ENCODE results near the gene PSAP. TPM values are rescaled to one million over a fixed set of nuclear protein-coding genes. Genes with fewer than 3 reads are reported as not detected.
A peak's percentile ranks its signal among the peaks of the same experiment; 100 is the strongest.

PSAP gene
- polyA plus RNA-seq, 3 donors, result 3,391 to 8,673 (median 7,346) TPM

- Histone ChIP-seq H3K36me3 (replicated peaks in 1 of 2; ENCODE audit: control insufficient read depth in 1 of 2, insufficient read depth in 2 of 2, low read length in 2 of 2) (peaks cover 81 to 89% of the 10 kb centered on the region in 2 donors), H4K20me1 (ENCODE audit: insufficient read depth, low read length) (peaks cover 99% of the 10 kb centered on the region), H3K4me3 (replicated peaks in 1 of 3; ENCODE audit: low read depth in 2 of 3, low read length in 3 of 3) (no peak overlapping the region), H3K9me3 (replicated peaks in 1 of 2; ENCODE audit: control insufficient read depth in 1 of 2, insufficient read depth in 1 of 2, low read length in 2 of 2) (peaks cover 0 to 6% of the 10 kb centered on the region in 2 donors), H3K4me2 (replicated peaks; ENCODE audit: extremely low read depth, low read length, poor library complexity, severe bottlenecking) (no peak overlapping the region), H3K4me1 (ENCODE audit: control insufficient read depth in 1 of 2, insufficient read depth in 2 of 2, low read length in 2 of 2) (peaks cover 80 to 94% of the 10 kb centered on the region in 2 donors), H2AFZ (ENCODE audit: insufficient read depth, low read depth, low read length, poor library complexity, severe bottlenecking) (no peak overlapping the region), H3K9ac (ENCODE audit: insufficient read depth, low read length, poor library complexity, severe bottlenecking) (no peak overlapping the region), H3K27ac (ENCODE audit: low read depth in 1 of 2, low read length in 2 of 2) (peak overlapping the region; percentile 86 to 87), H3K27me3 (ENCODE audit: control insufficient read depth in 2 of 2, insufficient read depth in 2 of 2, low read length in 2 of 2) (no peaks in the 10 kb centered on the region), H3K79me2 (ENCODE audit: insufficient read depth, low read length) (peaks cover 93% of the 10 kb centered on the region)
- DNase-seq, result no peak
- no CpG with 5 or more reads among the region's 4 CpGs for WGBS (ENCODE audit: insufficient coverage)
- H3K4me1 Mint-ChIP-seq, result peaks cover 76% of the 10 kb centered on the region
- peaks cover 89 to 90% of the 10 kb centered on the region in 2 donors for H3K36me3 Mint-ChIP-seq
- H3K27me3 Mint-ChIP-seq (ENCODE audit: low read depth in 3 of 3), result no peaks in the 10 kb centered on the region
- H3K27ac Mint-ChIP-seq, result peak overlapping the region; percentile 79 to 97 (median 92)
- TF ChIP-seq CTCF (IDR thresholded peaks at IDR 0.05), result no peak
- peaks cover 5 to 22% (median 11%) of the 10 kb centered on the region in 7 donors for H3K9me3 Mint-ChIP-seq
- intact Hi-C loops (cut with micrococcal nuclease), result loop anchor here in 1 of 2 donors (5.0 kb wide), 1 partner anchor 62 kb away; no protein-coding TSS in a partner anchor
- H3K4me3 Mint-ChIP-seq, result no peak overlapping the region
Observed at GRCh38 chr10:71830726-71831125, 20.3 kb downstream of the PSAP start.

GRCh38 chr10:71829896-71830295, 21.2 kb downstream of the PSAP start:
- H3K4me1 Mint-ChIP-seq, result peaks cover 80% of the 10 kb centered on the region
- Histone ChIP-seq H3K4me3 (replicated peaks in 1 of 3; ENCODE audit: low read depth in 2 of 3, low read length in 3 of 3) (no peak overlapping the region), H3K9me3 (replicated peaks in 1 of 2; ENCODE audit: control insufficient read depth in 1 of 2, insufficient read depth in 1 of 2, low read length in 2 of 2) (peaks cover 0 to 6% of the 10 kb centered on the region in 2 donors), H2AFZ (ENCODE audit: insufficient read depth, low read depth, low read length, poor library complexity, severe bottlenecking) (no peak overlapping the region), H4K20me1 (ENCODE audit: insufficient read depth, low read length) (peaks cover 100% of the 10 kb centered on the region), H3K27ac (ENCODE audit: low read depth in 1 of 2, low read length in 2 of 2) (peak overlapping the region; percentile 86 to 87), H3K79me2 (ENCODE audit: insufficient read depth, low read length) (peaks cover 93% of the 10 kb centered on the region), H3K4me1 (ENCODE audit: control insufficient read depth in 1 of 2, insufficient read depth in 2 of 2, low read length in 2 of 2) (peaks cover 83 to 95% of the 10 kb centered on the region in 2 donors), H3K9ac (ENCODE audit: insufficient read depth, low read length, poor library complexity, severe bottlenecking) (no peak overlapping the region), H3K36me3 (replicated peaks in 1 of 2; ENCODE audit: control insufficient read depth in 1 of 2, insufficient read depth in 2 of 2, low read length in 2 of 2) (peaks cover 90 to 98% of the 10 kb centered on the region in 2 donors), H3K4me2 (replicated peaks; ENCODE audit: extremely low read depth, low read length, poor library complexity, severe bottlenecking) (no peak overlapping the region), H3K27me3 (ENCODE audit: control insufficient read depth in 2 of 2, insufficient read depth in 2 of 2, low read length in 2 of 2) (no peaks in the 10 kb centered on the region)
- peak in 2 of 3 donors; percentile 45 to 60 for DNase-seq
- no peak for TF ChIP-seq CTCF (IDR thresholded peaks at IDR 0.05)
- H3K27me3 Mint-ChIP-seq (ENCODE audit: low read depth in 3 of 3), result no peaks in the 10 kb centered on the region
- intact Hi-C loops (cut with micrococcal nuclease), result loop anchor here in 1 of 2 donors (5.0 kb wide), 1 partner anchor 62 kb away; no protein-coding TSS in a partner anchor
- no peak overlapping the region for H3K4me3 Mint-ChIP-seq
- peak overlapping the region; percentile 79 to 97 (median 92) for H3K27ac Mint-ChIP-seq
- H3K36me3 Mint-ChIP-seq, result peaks cover 92 to 98% of the 10 kb centered on the region in 2 donors
- WGBS (ENCODE audit: insufficient coverage), result 0% methylated on average over 1 of the region's 5 CpGs
- peaks cover 5 to 22% (median 11%) of the 10 kb centered on the region in 7 donors for H3K9me3 Mint-ChIP-seq
